H9 (cell line): Measurements from ENCODE around the gene USP3. TPM values are rescaled to one million over a fixed set of nuclear protein-coding genes. Genes with fewer than 3 reads are reported as not detected.

Experiments
- DNase-seq: peaks from one replicate; pipeline ENCODE4 v3.0.0-alpha.2; 2017
- H2AFZ ChIP-seq: one replicate; pipeline ENCODE4 v1.6.1; 2013; ENCODE audit warnings: mild to moderate bottlenecking, low read length, control low read depth, moderate library complexity
- H2AK5ac ChIP-seq: 2 replicates; pipeline ENCODE4 v1.6.1; 2013; ENCODE audit warnings: low read length, control low read depth, mixed read lengths; ENCODE audit not compliant: insufficient read length
- H2BK120ac ChIP-seq: one replicate; pipeline ENCODE4 v1.6.1; 2013; ENCODE audit warnings: low read depth, mild to moderate bottlenecking, low read length, control low read depth, inconsistent platforms; ENCODE audit not compliant: poor library complexity, severe bottlenecking
- H2BK12ac ChIP-seq: 2 replicates; pipeline ENCODE4 v1.6.1; 2013; ENCODE audit warnings: low read length, control low read depth, mixed read lengths, low read depth; ENCODE audit not compliant: insufficient read length
- H2BK15ac ChIP-seq: 2 replicates; pipeline ENCODE4 v1.6.1; 2013; ENCODE audit warnings: low read depth, low read length, control low read depth
- H2BK20ac ChIP-seq: one replicate; pipeline ENCODE4 v1.6.1; 2013; ENCODE audit warnings: low read depth, mild to moderate bottlenecking, low read length, control low read depth, inconsistent platforms; ENCODE audit not compliant: poor library complexity, severe bottlenecking
- H2BK5ac ChIP-seq: 2 replicates; pipeline ENCODE4 v1.6.1; 2013; ENCODE audit warnings: low read length, control low read depth, mixed read lengths; ENCODE audit not compliant: insufficient read length
- H3K14ac ChIP-seq: 2 replicates; pipeline ENCODE4 v1.6.1; 2013; ENCODE audit warnings: low read length, control low read depth; ENCODE audit not compliant: insufficient read depth
- H3K18ac ChIP-seq: 2 replicates; pipeline ENCODE4 v1.6.1; 2013; ENCODE audit warnings: low read depth, mild to moderate bottlenecking, mixed read lengths, low read length, control low read depth; ENCODE audit not compliant: insufficient read length
- H3K23ac ChIP-seq: 2 replicates; pipeline ENCODE4 v1.6.1; 2013; ENCODE audit warnings: low read length, control low read depth, mixed read lengths, low read depth; ENCODE audit not compliant: insufficient read length
- H3K23me2 ChIP-seq: 2 replicates; pipeline ENCODE4 v1.6.1; 2013; ENCODE audit warnings: low read depth, mild to moderate bottlenecking, mixed read lengths, low read length, control low read depth; ENCODE audit not compliant: insufficient read length, poor library complexity, severe bottlenecking
- H3K27ac ChIP-seq: 2 replicates; pipeline ENCODE4 v1.5.1; 2013; ENCODE audit warnings: low read length, control low read depth, mixed read lengths, low read depth; ENCODE audit not compliant: insufficient read length
- H3K27me3 ChIP-seq: 2 replicates; pipeline ENCODE4 v1.6.1; 2013; ENCODE audit warnings: low read length, control low read depth, inconsistent platforms; ENCODE audit not compliant: insufficient read depth
- H3K4ac ChIP-seq: 2 replicates; pipeline ENCODE4 v1.6.1; 2013; ENCODE audit warnings: low read depth, mild to moderate bottlenecking, control low read depth, inconsistent platforms, low read length, moderate library complexity
- H3K4me1 ChIP-seq: 2 replicates; pipeline ENCODE4 v1.6.1; 2013; ENCODE audit warnings: low read length, control low read depth, inconsistent platforms; ENCODE audit not compliant: insufficient read depth
- H3K4me2 ChIP-seq: 2 replicates; pipeline ENCODE4 v1.6.1; 2013; ENCODE audit warnings: low read length, control low read depth, mixed read lengths; ENCODE audit not compliant: insufficient read length, insufficient read depth
- H3K56ac ChIP-seq: 2 replicates; pipeline ENCODE4 v1.6.1; 2013; ENCODE audit warnings: low read depth, mild to moderate bottlenecking, mixed read lengths, low read length, control low read depth; ENCODE audit not compliant: insufficient read length
- H3K79me1 ChIP-seq: 2 replicates; pipeline ENCODE4 v1.6.1; 2013; ENCODE audit warnings: low read depth, mild to moderate bottlenecking, moderate library complexity, low read length, control low read depth, inconsistent platforms; ENCODE audit not compliant: insufficient read depth, poor library complexity, severe bottlenecking
- H3K79me2 ChIP-seq: 2 replicates; pipeline ENCODE4 v1.6.1; 2013; ENCODE audit warnings: low read length, control low read depth, inconsistent platforms; ENCODE audit not compliant: insufficient read depth
- H3K9ac ChIP-seq: 2 replicates; pipeline ENCODE4 v1.6.1; 2013; ENCODE audit warnings: low read length, control low read depth, mixed read lengths; ENCODE audit not compliant: insufficient read length; ENCODE audit errors: extremely low read depth
- H3K9me3 ChIP-seq: one replicate; pipeline ENCODE4 v1.6.1; 2013; ENCODE audit warnings: low read depth, low read length, inconsistent platforms; ENCODE audit not compliant: control insufficient read depth
- H3T11ph ChIP-seq: one replicate; pipeline ENCODE4 v1.6.1; 2013; ENCODE audit warnings: mild to moderate bottlenecking, low read length, control low read depth, inconsistent platforms
- H4K20me1 ChIP-seq: one replicate; pipeline ENCODE4 v1.6.1; 2013; ENCODE audit not compliant: control insufficient read depth, insufficient read length, insufficient read depth
- H4K5ac ChIP-seq: 2 replicates; pipeline ENCODE4 v1.6.1; 2013; ENCODE audit warnings: low read depth, mild to moderate bottlenecking, mixed read lengths, low read length, control low read depth; ENCODE audit not compliant: insufficient read length
- H4K8ac ChIP-seq: replicated peaks from 2 replicates; pipeline ENCODE4 v1.6.1; 2013; ENCODE audit warnings: low read length, control low read depth, mixed read lengths, low read depth; ENCODE audit not compliant: insufficient read length
- H4K91ac ChIP-seq: 2 replicates; pipeline ENCODE4 v1.6.1; 2013; ENCODE audit warnings: low read depth, mild to moderate bottlenecking, moderate library complexity, mixed read lengths, low read length, control low read depth; ENCODE audit not compliant: insufficient read length
- H3K27ac Mint-ChIP-seq, 3 experiments: 2 replicates in 2 of 3; 3 replicates in 1 of 3; pipeline ENCODE4 v1.8.0; 2020 to 2021; ENCODE audit warnings: mixed read lengths in 3 of 3, mild to moderate bottlenecking in 1 of 3, moderate library complexity in 1 of 3
- H3K27me3 Mint-ChIP-seq: 2 replicates; pipeline ENCODE4 v1.8.0; 2021; ENCODE audit warnings: low read depth, mild to moderate bottlenecking, moderate library complexity, mixed read lengths
- H3K36me3 Mint-ChIP-seq, 3 experiments: 2 replicates in 2 of 3; 3 replicates in 1 of 3; pipeline ENCODE4 v1.8.0; 2020 to 2021; ENCODE audit warnings: low read depth in 3 of 3, mixed read lengths in 3 of 3; ENCODE audit not compliant: insufficient read depth in 1 of 3
- H3K4me1 Mint-ChIP-seq, 2 experiments: 2 replicates each; pipeline ENCODE4 v1.8.0; 2020; ENCODE audit warnings: mixed read lengths in 2 of 2
- H3K4me3 Mint-ChIP-seq, 2 experiments: 2 replicates in 1 of 2; 3 replicates in 1 of 2; pipeline ENCODE4 v1.8.0; 2020 to 2021; ENCODE audit warnings: mild to moderate bottlenecking in 2 of 2, mixed read lengths in 2 of 2, moderate library complexity in 1 of 2
- H3K9me3 Mint-ChIP-seq, 2 experiments: 2 replicates in 1 of 2; 3 replicates in 1 of 2; pipeline ENCODE4 v1.8.0; 2020; ENCODE audit warnings: mild to moderate bottlenecking in 2 of 2, mixed read lengths in 2 of 2, moderate library complexity in 1 of 2
- CTCF ChIP-seq: fragments of 200-600 bp; sonication (generic); conservative IDR thresholded peaks from 3 replicates; pipeline ENCODE4 v1.8.0; 2021; ENCODE audit warnings: antibody characterized with exemption, mild to moderate bottlenecking
- WGBS: extraction: QIAGEN DNeasy Blood & Tissue Kit; methylation state at CpG from one replicate; pipeline ENCODE4 v1.1.7; 2013; ENCODE audit warnings: missing lambda C conversion rate, low lambda C conversion rate, mixed read lengths; ENCODE audit not compliant: insufficient read length; ENCODE audit errors: extremely low coverage; 5-methylcytosine and 5-hydroxymethylcytosine counted together
- total RNA-seq: library from RNA; stranded (reverse); gene quantifications from 2 replicates; pipeline ENCODE4 v1.2.1, GENCODE V29; 2021

Gene USP3
- total RNA-seq, 1 experiment from 2014 or later: 14.2 TPM

GRCh38 chr15:63466378-63467192 lies 37.8 kb upstream of the USP3 start:
- no peak overlapping the region for H2BK12ac ChIP-seq
- H2BK5ac ChIP-seq: no peak overlapping the region
- H4K5ac ChIP-seq: no peak overlapping the region
- H2BK20ac ChIP-seq: no peak overlapping the region
- no peak overlapping the region for H2AFZ ChIP-seq
- no peak overlapping the region for H2BK15ac ChIP-seq
- H4K20me1 ChIP-seq: no peaks in the 10 kb centered on the region
- TF ChIP-seq CTCF: peak; percentile 80
- peak; percentile 67 for DNase-seq
- H3K79me2 ChIP-seq: no peaks in the 10 kb centered on the region
- no peak overlapping the region for H3K56ac ChIP-seq
- no peaks in the 10 kb centered on the region for H3K4me1 ChIP-seq
- Mint-ChIP-seq H3K4me3 (no peak overlapping the region), H3K36me3 (no peaks in the 10 kb centered on the region), H3K9me3 (no peaks in the 10 kb centered on the region), H3K27me3 (peaks cover 18% of the 10 kb centered on the region), H3K4me1 (peaks cover 3 to 5% of the 10 kb centered on the region in 2 experiments), H3K27ac (no peak overlapping the region)
- no peak overlapping the region for H4K91ac ChIP-seq
- H3K9me3 ChIP-seq: no peaks in the 10 kb centered on the region
- no peak overlapping the region for H3K18ac ChIP-seq
- H2AK5ac ChIP-seq: no peak overlapping the region
- H3T11ph ChIP-seq: no peak overlapping the region
- no peak overlapping the region for H4K8ac ChIP-seq
- no peak overlapping the region for H3K27ac ChIP-seq
- no peak overlapping the region for H3K9ac ChIP-seq
- H3K23me2 ChIP-seq: no peaks in the 10 kb centered on the region
- no peaks in the 10 kb centered on the region for H3K79me1 ChIP-seq
- no peaks in the 10 kb centered on the region for H3K27me3 ChIP-seq
- H3K14ac ChIP-seq: no peak overlapping the region
- H3K4me2 ChIP-seq: no peak overlapping the region
- H3K23ac ChIP-seq: no peak overlapping the region
- WGBS: no CpG with 5 or more reads among the region's 8 CpGs
- no peak overlapping the region for H2BK120ac ChIP-seq
- H3K4ac ChIP-seq: no peak overlapping the region
